NCI-H146 treated with DMSO at 0.1 percent for 48 hours (cell line): ENCODE measurements around the gene FHAD1.
"Not testable (repeated sequence)": the region's sequence is repeated elsewhere in the genome, so short reads cannot be mapped to it uniquely, and the experiment has no call there.

Experiments
- DNase-seq: peaks from one replicate; lab custom pipeline; 2025; ENCODE audit not compliant: unreplicated experiment; lab: John Stamatoyannopoulos, UW

Gene FHAD1

GRCh38 chr1:15303935-15304334 is 56.9 kb downstream of the FHAD1 start:
- DNase-seq: peak; percentile 37

- DNase-seq: peak; percentile 15
Measured at GRCh38 chr1:15304708-15305467, 57.9 kb downstream of the FHAD1 start.

- DNase-seq: no peak
Measured at GRCh38 chr1:15305468-15305770, 58.4 kb downstream of the FHAD1 start.

- not testable (repeated sequence) for DNase-seq
Measured at GRCh38 chr1:15306352-15306751, 59.3 kb downstream of the FHAD1 start.

GRCh38 chr1:15308135-15308534 is 61.1 kb downstream of the FHAD1 start:
- no peak for DNase-seq

- no peak for DNase-seq
Measured at GRCh38 chr1:15308621-15309027, 61.6 kb downstream of the FHAD1 start.

GRCh38 chr1:15309687-15310086 is 62.7 kb downstream of the FHAD1 start:
- DNase-seq: no peak

- DNase-seq: no peak
Measured at GRCh38 chr1:15310544-15310943, 63.5 kb downstream of the FHAD1 start.

GRCh38 chr1:15311122-15311822 is 64.2 kb downstream of the FHAD1 start:
- no peak for DNase-seq

- DNase-seq: no peak
Measured at GRCh38 chr1:15311880-15312279, 64.9 kb downstream of the FHAD1 start.

GRCh38 chr1:15312626-15313411 is 65.8 kb downstream of the FHAD1 start:
- DNase-seq: no peak

- DNase-seq: no peak
Measured at GRCh38 chr1:15314328-15315281, 67.6 kb downstream of the FHAD1 start.

- no peak for DNase-seq
Measured at GRCh38 chr1:15315815-15316214, 68.8 kb downstream of the FHAD1 start.

GRCh38 chr1:15316510-15316909 is 69.5 kb downstream of the FHAD1 start:
- no peak for DNase-seq

GRCh38 chr1:15320267-15320666 is 73.2 kb downstream of the FHAD1 start:
- DNase-seq: no peak

GRCh38 chr1:15321601-15322000 is 74.6 kb downstream of the FHAD1 start:
- no peak for DNase-seq

GRCh38 chr1:15322648-15323350 is 75.8 kb downstream of the FHAD1 start:
- no peak for DNase-seq

GRCh38 chr1:15323351-15323988 is 76.4 kb downstream of the FHAD1 start:
- DNase-seq: peak; percentile 12

- no peak for DNase-seq
Measured at GRCh38 chr1:15323989-15324868, 77.2 kb downstream of the FHAD1 start.
